Neural cell (in vitro differentiated cells): ENCODE measurements around the gene AZIN2. TPM values are rescaled to one million over a fixed set of nuclear protein-coding genes. Genes with fewer than 3 reads are reported as not detected.

Source experiments
- H2AFZ ChIP-seq: fragments of 200-600, 300-800 bp; sonication (generic), shearing (Covaris generic); 2 replicates; pipeline ENCODE4 v1.6.0; 2014; ENCODE audit warnings: low read depth, mild to moderate bottlenecking, antibody characterized with exemption, low read length, moderate library complexity
- H3F3A ChIP-seq: fragments of 200-600 bp; shearing (Covaris generic); 2 replicates; pipeline ENCODE4 v1.6.1; 2016; ENCODE audit warnings: mild to moderate bottlenecking, moderate library complexity, mixed read lengths, antibody characterized with exemption, low read length; ENCODE audit not compliant: insufficient read depth, poor library complexity, severe bottlenecking
- H3K27ac ChIP-seq: fragments of 200-600, 300-800 bp; sonication (generic), shearing (Covaris generic); 2 replicates; pipeline ENCODE4 v1.5.1; 2014; ENCODE audit warnings: mild to moderate bottlenecking, low read length, moderate library complexity
- H3K27me3 ChIP-seq: fragments of 300-800, 200-600 bp; sonication (generic), shearing (Covaris generic); 2 replicates; pipeline ENCODE4 v1.6.0; 2014; ENCODE audit warnings: mild to moderate bottlenecking, low read depth, low read length, moderate library complexity; ENCODE audit not compliant: insufficient read depth
- H3K36me3 ChIP-seq: fragments of 300-800, 200-600 bp; sonication (generic), shearing (Covaris generic); 2 replicates; pipeline ENCODE4 v1.5.1; 2014; ENCODE audit warnings: mild to moderate bottlenecking, antibody characterized with exemption, low read length, moderate library complexity; ENCODE audit not compliant: insufficient read depth
- H3K4me2 ChIP-seq: fragments of 300-800, 200-600 bp; sonication (generic), shearing (Covaris generic); 2 replicates; pipeline ENCODE4 v1.6.0; 2014; ENCODE audit warnings: mild to moderate bottlenecking, low read length
- H3K4me3 ChIP-seq: fragments of 300-800, 200-600 bp; sonication (generic), shearing (Covaris generic); 2 replicates; pipeline ENCODE4 v1.5.1; 2014; ENCODE audit warnings: mild to moderate bottlenecking, low read length, moderate library complexity
- H3K79me2 ChIP-seq: fragments of 200-600 bp; shearing (Covaris generic); replicated peaks from 2 replicates; pipeline ENCODE4 v1.6.0; 2014; ENCODE audit warnings: mild to moderate bottlenecking, low read length, moderate library complexity; ENCODE audit not compliant: insufficient read depth
- H3K9ac ChIP-seq: fragments of 300-800, 200-600 bp; sonication (generic), shearing (Covaris generic); 2 replicates; pipeline ENCODE4 v1.6.1; 2016; ENCODE audit warnings: mild to moderate bottlenecking, low read length, mixed read lengths
- H3K9me2 ChIP-seq: fragments of 200-600 bp; shearing (Covaris generic); 2 replicates; pipeline ENCODE4 v1.6.1; 2016; ENCODE audit warnings: mild to moderate bottlenecking, low read length, mixed read lengths; ENCODE audit not compliant: insufficient read depth
- H3K9me3 ChIP-seq: fragments of 200-600, 300-800 bp; sonication (generic), shearing (Covaris generic); 2 replicates; pipeline ENCODE4 v1.6.1; 2016; ENCODE audit warnings: mild to moderate bottlenecking, mixed run types, low read length, moderate library complexity, mixed read lengths
- H4K20me1 ChIP-seq: fragments of 200-600 bp; shearing (Covaris generic); 2 replicates; pipeline ENCODE4 v1.6.1; 2016; ENCODE audit warnings: mild to moderate bottlenecking, mixed run types; ENCODE audit not compliant: insufficient read depth
- EP300 ChIP-seq: fragments of 450-650 bp; conservative IDR thresholded peaks from 2 replicates; pipeline ENCODE4 v1.6.1; 2014; ENCODE audit warnings: antibody characterized with exemption, mild to moderate bottlenecking, moderate library complexity; ENCODE audit not compliant: poor library complexity, severe bottlenecking
- EZH2 ChIP-seq: fragments of 200-600, 300-800 bp; shearing (Covaris generic), sonication (generic); IDR thresholded peaks from 2 replicates; pipeline ENCODE4 v1.6.1; 2014; ENCODE audit warnings: antibody characterized with exemption, low read length, borderline replicate concordance, mild to moderate bottlenecking; ENCODE audit not compliant: insufficient read depth, poor library complexity, severe bottlenecking
- MXI1 ChIP-seq: fragments of 450-650 bp; conservative IDR thresholded peaks from 2 replicates; pipeline ENCODE4 v1.6.1; 2014; ENCODE audit warnings: antibody characterized with exemption, mild to moderate bottlenecking; ENCODE audit not compliant: poor library complexity, severe bottlenecking
- POLR2AphosphoS5 ChIP-seq: IDR thresholded peaks from 2 replicates; pipeline ENCODE4 v1.6.1; 2012
- RAD21 ChIP-seq: fragments of 450-650 bp; conservative IDR thresholded peaks from 2 replicates; pipeline ENCODE4 v1.6.1; 2014; ENCODE audit warnings: antibody characterized with exemption, mild to moderate bottlenecking, moderate library complexity
- REST ChIP-seq: IDR thresholded peaks from 2 replicates; pipeline ENCODE4 v1.6.1; 2012; ENCODE audit warnings: borderline replicate concordance
- SMC3 ChIP-seq: fragments of 450-650 bp; conservative IDR thresholded peaks from 2 replicates; pipeline ENCODE4 v1.6.1; 2014; ENCODE audit warnings: antibody characterized with exemption, mild to moderate bottlenecking, moderate library complexity; ENCODE audit not compliant: poor library complexity
- TAF1 ChIP-seq: IDR thresholded peaks from 2 replicates; pipeline ENCODE4 v1.6.1; 2012; ENCODE audit warnings: low read depth
- polyA plus RNA-seq: library from polyadenylated mRNA; depleted of rRNA; stranded (reverse); fragments of >200 nt; gene quantifications from 2 replicates; pipeline ENCODE4 v1.2.3, GENCODE V29; 2014
- TF ChIP-seq, protein P1 (sequence below): fragments of 450-650 bp; IDR thresholded peaks from 2 replicates; pipeline ENCODE4 v1.5.1; 2014; ENCODE audit warnings: antibody characterized with exemption, mild to moderate bottlenecking, moderate library complexity; ENCODE audit not compliant: poor library complexity, severe bottlenecking

Gene AZIN2
- polyA plus RNA-seq, 1 donor from 2014 or later = 22.7 TPM

DNA sequence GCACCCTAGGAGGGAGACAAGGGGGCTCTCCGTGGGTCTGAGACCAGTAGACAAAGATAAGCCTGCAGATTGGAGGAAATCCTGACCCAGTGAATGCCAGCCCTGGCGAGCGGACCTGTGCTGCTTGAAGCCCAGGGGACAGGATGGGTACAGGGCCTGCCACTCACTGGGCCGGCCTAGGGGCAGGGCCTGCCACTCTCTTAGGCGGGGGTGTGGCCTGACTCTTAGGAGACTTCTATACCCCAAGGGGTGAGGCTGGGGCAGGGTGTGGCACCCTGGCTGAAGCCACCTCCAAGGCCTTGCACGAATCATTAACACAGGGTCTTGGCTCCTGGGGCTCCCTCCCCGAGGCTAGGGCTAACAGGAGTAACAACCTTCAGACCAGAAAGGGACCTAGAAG is 70.2 kb downstream of the AZIN2 start:
- H3F3A ChIP-seq = no peaks in the 10 kb centered on the region
- no peak overlapping the region for H3K27ac ChIP-seq
- no peaks in the 10 kb centered on the region for H4K20me1 ChIP-seq
- H3K9ac ChIP-seq = no peak overlapping the region
- no peaks in the 10 kb centered on the region for H3K27me3 ChIP-seq
- no peak overlapping the region for H3K4me2 ChIP-seq
- no peaks in the 10 kb centered on the region for H3K36me3 ChIP-seq
- no peak overlapping the region for H3K4me3 ChIP-seq
- no peaks in the 10 kb centered on the region for H3K79me2 ChIP-seq
- no peaks in the 10 kb centered on the region for H3K9me3 ChIP-seq
- no peaks in the 10 kb centered on the region for H3K9me2 ChIP-seq
- H2AFZ ChIP-seq = no peak overlapping the region
- TF ChIP-seq MXI1 = no peak
- TF ChIP-seq TAF1 = no peak
- no peak for TF ChIP-seq RAD21
- TF ChIP-seq EZH2 = no peak
- TF ChIP-seq POLR2AphosphoS5 = no peak
- no peak for TF ChIP-seq REST
- TF ChIP-seq, protein P1, sequence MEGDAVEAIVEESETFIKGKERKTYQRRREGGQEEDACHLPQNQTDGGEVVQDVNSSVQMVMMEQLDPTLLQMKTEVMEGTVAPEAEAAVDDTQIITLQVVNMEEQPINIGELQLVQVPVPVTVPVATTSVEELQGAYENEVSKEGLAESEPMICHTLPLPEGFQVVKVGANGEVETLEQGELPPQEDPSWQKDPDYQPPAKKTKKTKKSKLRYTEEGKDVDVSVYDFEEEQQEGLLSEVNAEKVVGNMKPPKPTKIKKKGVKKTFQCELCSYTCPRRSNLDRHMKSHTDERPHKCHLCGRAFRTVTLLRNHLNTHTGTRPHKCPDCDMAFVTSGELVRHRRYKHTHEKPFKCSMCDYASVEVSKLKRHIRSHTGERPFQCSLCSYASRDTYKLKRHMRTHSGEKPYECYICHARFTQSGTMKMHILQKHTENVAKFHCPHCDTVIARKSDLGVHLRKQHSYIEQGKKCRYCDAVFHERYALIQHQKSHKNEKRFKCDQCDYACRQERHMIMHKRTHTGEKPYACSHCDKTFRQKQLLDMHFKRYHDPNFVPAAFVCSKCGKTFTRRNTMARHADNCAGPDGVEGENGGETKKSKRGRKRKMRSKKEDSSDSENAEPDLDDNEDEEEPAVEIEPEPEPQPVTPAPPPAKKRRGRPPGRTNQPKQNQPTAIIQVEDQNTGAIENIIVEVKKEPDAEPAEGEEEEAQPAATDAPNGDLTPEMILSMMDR = no peak
- TF ChIP-seq SMC3 = no peak
- TF ChIP-seq EP300 = no peak

GRCh38 chr1:33152685-33153432 is 71.9 kb downstream of the AZIN2 start:
- Histone ChIP-seq H3K4me2 (no peak overlapping the region), H3K4me3 (no peak overlapping the region), H3K9me3 (no peaks in the 10 kb centered on the region), H3K9ac (no peak overlapping the region), H4K20me1 (no peaks in the 10 kb centered on the region), H3K9me2 (no peaks in the 10 kb centered on the region), H3K79me2 (no peaks in the 10 kb centered on the region), H3K27ac (no peak overlapping the region), H3K27me3 (no peaks in the 10 kb centered on the region), H2AFZ (no peak overlapping the region), H3F3A (no peaks in the 10 kb centered on the region), H3K36me3 (no peaks in the 10 kb centered on the region)
- no peak for TF ChIP-seq POLR2AphosphoS5
- TF ChIP-seq SMC3 = no peak
- TF ChIP-seq, protein P1 = no peak
- TF ChIP-seq MXI1 = no peak
- no peak for TF ChIP-seq TAF1
- no peak for TF ChIP-seq REST
- no peak for TF ChIP-seq EP300
- TF ChIP-seq RAD21 = no peak
- TF ChIP-seq EZH2 = no peak
